Gastroesophageal sphincter (tissue), 3 donors: ENCODE results near the gene ARHGEF10L.

Experiments
- CTCF ChIP-seq, 4 experiments: fragments of 200-600 bp in 2 of 4; fragments of 450-650 bp in 2 of 4; sonication (generic) in 1 of 4; IDR thresholded peaks; one replicate each; pipeline ENCODE4 v1.5.1; 2017 to 2019; ENCODE audit warnings: antibody characterized with exemption in 4 of 4, mild to moderate bottlenecking in 2 of 4, moderate library complexity in 2 of 4
- POLR2A ChIP-seq, 2 donors: fragments of 450-650 bp; IDR thresholded peaks; one replicate each; pipeline ENCODE4 v1.6.1; 2017; ENCODE audit warnings: antibody characterized with exemption in 2 of 2, mild to moderate bottlenecking in 2 of 2, moderate library complexity in 1 of 2
- POLR2AphosphoS5 ChIP-seq: sonication (generic); formaldehyde crosslinking; IDR thresholded peaks from one replicate; pipeline ENCODE4 v1.6.1; 2017; ENCODE audit warnings: antibody characterized with exemption

- TF ChIP-seq POLR2A (IDR thresholded peaks at IDR 0.05) (no peak), POLR2AphosphoS5 (no peak), CTCF (IDR thresholded peaks at IDR 0.05) (no peak)
Measured at GRCh38 chr1:17706445-17706844, 166.9 kb downstream of the ARHGEF10L start.
